Stimulated activated CD8-positive, alpha-beta memory T cell treated with anti-CD3 and anti-CD28 coated beads, Interleukin-7, amount 100 ng/mL, for 1 hour (primary cell): Measurements from ENCODE around the gene LZTS2.
"Not testable (repeated sequence)": the region's sequence is repeated elsewhere in the genome, so short reads cannot be mapped to it uniquely, and the experiment has no call there.

ENCODE experiments used
- DNase-seq, 2 donors: peaks; one replicate each; pipeline ENCODE4 v3.0.0-alpha.2; 2020; ENCODE audit warnings: low read depth in 2 of 2

Gene LZTS2

GRCh38 chr10:101033276-101033675, 33.7 kb downstream of the LZTS2 start:
- no peak for DNase-seq

GRCh38 chr10:101034404-101034803, 34.8 kb downstream of the LZTS2 start:
- DNase-seq: not testable (repeated sequence)

GRCh38 chr10:101035314-101035713, 35.7 kb downstream of the LZTS2 start:
- no peak for DNase-seq

GRCh38 chr10:101035916-101036702, 36.5 kb downstream of the LZTS2 start:
- DNase-seq: no peak

- no peak for DNase-seq
Measured at GRCh38 chr10:101036726-101037125, 37.1 kb downstream of the LZTS2 start.

- DNase-seq: no peak
Measured at GRCh38 chr10:101038484-101038883, 38.9 kb downstream of the LZTS2 start.

- no peak for DNase-seq
Measured at GRCh38 chr10:101040061-101040460, 40.5 kb downstream of the LZTS2 start.

- no peak for DNase-seq
Measured at GRCh38 chr10:101040851-101041250, 41.2 kb downstream of the LZTS2 start.

- DNase-seq: peak; percentile 45 to 57
Measured at GRCh38 chr10:101041252-101041761, 41.7 kb downstream of the LZTS2 start.

GRCh38 chr10:101042118-101042517, 42.5 kb downstream of the LZTS2 start:
- DNase-seq: no peak

GRCh38 chr10:101042667-101043362, 43.2 kb downstream of the LZTS2 start:
- peak; percentile 68 to 75 for DNase-seq

- DNase-seq: no peak
Measured at GRCh38 chr10:101043363-101043707, 43.7 kb downstream of the LZTS2 start.

- DNase-seq: no peak
Measured at GRCh38 chr10:101044117-101044516, 44.5 kb downstream of the LZTS2 start.

GRCh38 chr10:101046332-101047238, 47.0 kb downstream of the LZTS2 start:
- no peak for DNase-seq

GRCh38 chr10:101047268-101047667, 47.7 kb downstream of the LZTS2 start:
- DNase-seq: no peak

GRCh38 chr10:101047961-101048892, 48.6 kb downstream of the LZTS2 start:
- DNase-seq: no peak

GRCh38 chr10:101050208-101051069, 50.8 kb downstream of the LZTS2 start:
- DNase-seq: peak; percentile 53 to 66

GRCh38 chr10:101052285-101052684, 52.7 kb downstream of the LZTS2 start:
- no peak for DNase-seq

- DNase-seq: no peak
Measured at GRCh38 chr10:101053516-101053915, 53.9 kb downstream of the LZTS2 start.

- no peak for DNase-seq
Measured at GRCh38 chr10:101054351-101054750, 54.7 kb downstream of the LZTS2 start.
